Measurements from ENCODE around the gene RIOK1.

GRCh38 chr6:7454696-7455358 is 65.2 kb downstream of the RIOK1 start:
- TF ChIP-seq POLR2A (IDR thresholded peaks at IDR 0.05) (no peak), CTCF (IDR thresholded peaks at IDR 0.05) (no peak), EP300 (IDR thresholded peaks at IDR 0.05) (no peak)

All from ovary (tissue), 3 donors.